HCT116 (cell line): ENCODE data around the gene NOXA1. TPM values are rescaled to one million over a fixed set of nuclear protein-coding genes. Genes with fewer than 3 reads are reported as not detected.

Experiments used
- ATAC-seq: fragments of 200-7000 bp; cut with Tn5 transposase; 2 replicates; pipeline ENCODE4 v1.9.1; 2020; ENCODE audit warnings: mild to moderate bottlenecking, moderate library complexity
- BruUV-seq: library from RNA; stranded (reverse); fragments of 400-500 nt; replicated peaks from 2 replicates; lab custom pipeline; 2021; lab: Mats Ljungman, UMichigan
- CTCF ChIA-PET: fragments of 300-600 bp; sonication (Branson Sonifier 250); formaldehyde crosslinking; loops from one replicate; lab custom pipeline; 2021; ENCODE audit warnings: antibody characterized with exemption; lab: Charles Lee
- POLR2A ChIA-PET: fragments of 300-600, 350-600 bp; sonication (Branson Sonifier 250); formaldehyde crosslinking; loops from one replicate; lab custom pipeline; 2021; ENCODE audit warnings: antibody characterized with exemption; lab: Charles Lee
- RAD21 ChIA-PET, 2 experiments: fragments of 300-600 bp; sonication (Branson Sonifier 250); formaldehyde crosslinking; loops; one replicate each; lab custom pipeline; 2023; ENCODE audit warnings: low total read pairs in 2 of 2; ENCODE audit not compliant: uncharacterized antibody in 2 of 2, unreplicated experiment in 2 of 2, low non-redundant PET in 1 of 2; lab: Charles Lee
- DNase-seq: peaks from one replicate; pipeline ENCODE4 v3.0.0-alpha.2; 2010; ENCODE audit warnings: low read depth, low spot score
- H2AFZ ChIP-seq: fragments of 200-600 bp; shearing (Covaris generic), sonication (generic); 2 replicates; pipeline ENCODE4 v1.6.1; 2017; ENCODE audit warnings: low read depth, mixed run types, mixed read lengths, antibody characterized with exemption, low read length; ENCODE audit not compliant: poor library complexity, severe bottlenecking
- H3K27ac ChIP-seq: 2 replicates; pipeline ENCODE4 v1.5.1; 2012; ENCODE audit warnings: low read depth, low read length
- H3K27me3 ChIP-seq: fragments of 200-600 bp; sonication (generic); 2 replicates; pipeline ENCODE4 v1.6.1; 2016; ENCODE audit warnings: mixed run types, low read length, mixed read lengths; ENCODE audit not compliant: insufficient read depth
- H3K36me3 ChIP-seq, 2 experiments: fragments of 200-500 bp in 1 of 2; fragments of 200-600 bp in 1 of 2; sonication (Bioruptor generic) in 1 of 2; sonication (generic) in 1 of 2; 2 replicates each; pipeline versions ENCODE4 v1.5.1 to v1.6.1; 2014 to 2016; ENCODE audit warnings: low read length in 2 of 2, inconsistent platforms in 1 of 2, mixed read lengths in 1 of 2, mixed run types in 1 of 2; ENCODE audit not compliant: insufficient read depth in 2 of 2, control insufficient read depth in 1 of 2
- H3K4me1 ChIP-seq, 2 experiments: fragments of 200-600 bp in 1 of 2; sonication (generic) in 1 of 2; 2 replicates each; pipeline versions ENCODE4 v1.5.1 to v1.6.1; 2012 to 2017; ENCODE audit warnings: low read length in 2 of 2, inconsistent platforms in 1 of 2, mild to moderate bottlenecking in 1 of 2, mixed read lengths in 1 of 2, mixed run types in 1 of 2, moderate library complexity in 1 of 2; ENCODE audit not compliant: insufficient read depth in 2 of 2, control insufficient read depth in 1 of 2
- H3K4me2 ChIP-seq: fragments of 200-600 bp; sonication (generic); 2 replicates; pipeline ENCODE4 v1.6.1; 2017; ENCODE audit warnings: mixed run types, low read length, mixed read lengths
- H3K4me3 ChIP-seq, 2 experiments: fragments of 200-600 bp in 1 of 2; sonication (generic) in 1 of 2; replicated peaks in 1 of 2; 2 replicates each; pipeline ENCODE4 v1.5.1; 2011 to 2016; ENCODE audit warnings: low read length in 2 of 2, control low read depth in 1 of 2, low read depth in 1 of 2, mild to moderate bottlenecking in 1 of 2, mixed read lengths in 1 of 2, mixed run types in 1 of 2
- H3K79me2 ChIP-seq: fragments of 200-600 bp; sonication (generic); 2 replicates; pipeline ENCODE4 v1.6.1; 2017; ENCODE audit warnings: mild to moderate bottlenecking, mixed run types, low read length, moderate library complexity, mixed read lengths; ENCODE audit not compliant: insufficient read depth
- H3K9ac ChIP-seq: fragments of 200-600 bp; sonication (generic); 2 replicates; pipeline ENCODE4 v1.6.1; 2016; ENCODE audit warnings: low read length, mixed read lengths
- H3K9me2 ChIP-seq: fragments of 200-600 bp; sonication (generic), shearing (Covaris generic); 2 replicates; pipeline ENCODE4 v1.6.1; 2017; ENCODE audit warnings: mixed run types, mild to moderate bottlenecking, moderate library complexity; ENCODE audit not compliant: insufficient read depth
- H3K9me3 ChIP-seq, 2 experiments: fragments of 200-500 bp in 1 of 2; fragments of 200-600 bp in 1 of 2; sonication (Bioruptor generic) in 1 of 2; sonication (generic) in 1 of 2; 2 replicates each; pipeline ENCODE4 v1.6.1; 2014 to 2017; ENCODE audit warnings: low read length in 2 of 2, mixed read lengths in 2 of 2, inconsistent platforms in 1 of 2, low read depth in 1 of 2, mild to moderate bottlenecking in 1 of 2, mixed run types in 1 of 2, moderate library complexity in 1 of 2; ENCODE audit not compliant: control insufficient read depth in 1 of 2, insufficient read depth in 1 of 2
- H4K20me1 ChIP-seq: fragments of 200-600 bp; sonication (generic), shearing (Covaris generic); 2 replicates; pipeline ENCODE4 v1.6.1; 2017; ENCODE audit warnings: mixed run types, mild to moderate bottlenecking, moderate library complexity; ENCODE audit not compliant: insufficient read depth
- CBX3 ChIP-seq: IDR thresholded peaks from 2 replicates; pipeline ENCODE4 v1.6.1; 2012; ENCODE audit warnings: low read depth
- EZH2 ChIP-seq: fragments of 200-600 bp; sonication (generic); IDR thresholded peaks from 2 replicates; pipeline ENCODE4 v1.6.1; 2017; ENCODE audit warnings: antibody characterized with exemption, mixed run types
- FOSL1 ChIP-seq: IDR thresholded peaks from 2 replicates; pipeline ENCODE4 v1.6.1; 2012; ENCODE audit warnings: low read depth
- RAD21 ChIP-seq: IDR thresholded peaks from 2 replicates; pipeline ENCODE4 v1.6.1; 2012; ENCODE audit warnings: low read depth, mild to moderate bottlenecking
- YY1 ChIP-seq: IDR thresholded peaks from 2 replicates; pipeline ENCODE4 v1.6.1; 2011; ENCODE audit warnings: low read length, low read depth, moderate library complexity, mild to moderate bottlenecking; ENCODE audit not compliant: insufficient replicate concordance; ENCODE audit errors: extremely low read depth
- ZNF274 ChIP-seq: fragments of 200-500 bp; sonication (Bioruptor generic); IDR thresholded peaks from 2 replicates; pipeline ENCODE4 v1.6.1; 2014; ENCODE audit warnings: mild to moderate bottlenecking, low read depth, low read length, inconsistent platforms
- intact Hi-C: fragments of 100-400 bp; cut with micrococcal nuclease; formaldehyde crosslinking; loops from 2 replicates; pipeline ENCODE4 v1.10.0; 2022
- total RNA-seq: library from RNA; stranded (reverse); gene quantifications from one replicate; pipeline ENCODE4 v1.2.1, GENCODE V29; 2021; ENCODE audit not compliant: unreplicated experiment
- TF ChIP-seq, protein P1 (sequence below), 3 experiments: fragments of 200-600 bp in 1 of 3; sonication (generic) in 1 of 3; IDR thresholded peaks in 2 of 3; conservative IDR thresholded peaks in 1 of 3; 2 replicates each; pipeline ENCODE4 v1.5.1; 2012 to 2017; ENCODE audit warnings: low read depth in 2 of 3, low read length in 2 of 3, antibody characterized with exemption in 1 of 3, borderline replicate concordance in 1 of 3, control low read depth in 1 of 3, mild to moderate bottlenecking in 1 of 3, mixed read lengths in 1 of 3, mixed run types in 1 of 3, moderate library complexity in 1 of 3; ENCODE audit not compliant: insufficient read depth in 1 of 3

Gene NOXA1
- total RNA-seq, 1 experiment from 2014 or later: 13.2 TPM

DNA sequence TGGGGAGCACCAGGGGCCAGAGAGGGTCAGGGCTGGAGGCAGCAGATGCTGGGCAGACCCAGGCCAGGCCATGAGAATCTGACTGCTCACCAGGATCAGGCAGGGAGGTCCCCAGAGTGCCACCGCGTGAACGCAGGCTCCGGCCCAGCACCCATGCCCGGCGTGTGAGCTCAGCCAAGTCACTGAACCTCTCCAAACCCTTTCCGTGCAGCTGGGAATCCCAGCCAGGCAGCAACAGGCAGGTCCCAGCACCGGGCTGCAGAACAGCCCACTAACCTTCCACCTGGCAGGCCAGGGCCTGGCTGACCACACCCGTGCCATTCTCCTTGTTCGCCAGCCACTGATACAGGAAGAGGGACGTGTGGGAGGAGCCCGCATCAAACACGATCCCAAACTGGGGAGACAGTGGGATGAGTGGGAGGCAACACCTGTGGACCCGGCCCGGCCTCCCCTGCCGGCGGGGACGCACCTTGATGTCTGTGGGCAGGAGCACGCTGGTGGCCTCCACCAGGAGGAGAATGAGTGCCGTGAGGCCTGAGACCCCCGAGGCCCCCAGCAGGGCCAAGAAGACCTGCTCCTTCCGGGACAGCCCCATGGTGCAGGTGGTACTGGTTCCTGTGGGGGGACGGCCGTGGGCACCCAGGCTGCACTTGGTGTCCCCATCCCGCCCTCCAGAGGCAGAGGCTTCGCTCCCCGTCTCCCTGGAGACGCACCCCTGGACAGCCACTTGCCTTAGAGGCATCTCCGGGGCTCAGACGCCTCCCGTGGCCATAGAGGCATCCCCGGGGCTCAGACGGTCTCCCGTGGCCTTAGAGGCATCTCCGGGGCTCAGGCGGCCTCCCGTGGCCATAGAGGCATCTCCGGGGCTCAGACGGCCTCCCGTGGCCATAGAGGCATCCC is 14.7 kb downstream of the NOXA1 start:
- H3K27me3 ChIP-seq: no peaks in the 10 kb centered on the region
- H3K79me2 ChIP-seq: no peaks in the 10 kb centered on the region
- intact Hi-C loops: no loop called here
- no TSS peak for BruUV-seq
- no peak overlapping the region for H2AFZ ChIP-seq
- no peak overlapping the region for H3K4me2 ChIP-seq
- DNase-seq (no peak), ATAC-seq (no peak)
- ChIA-PET POLR2A (no interaction called here), CTCF (no interaction called here), RAD21 (no interaction called here)
- no peaks in the 10 kb centered on the region for H3K36me3 ChIP-seq
- no peaks in the 10 kb centered on the region for H3K9me2 ChIP-seq
- no peaks in the 10 kb centered on the region for H3K9me3 ChIP-seq
- H3K9ac ChIP-seq: no peak overlapping the region
- H4K20me1 ChIP-seq: no peaks in the 10 kb centered on the region
- no peak overlapping the region for H3K4me3 ChIP-seq
- TF ChIP-seq RAD21: no peak
- no peak for TF ChIP-seq EZH2
- TF ChIP-seq YY1: no peak
- TF ChIP-seq ZNF274: no peak
- TF ChIP-seq, protein P1, sequence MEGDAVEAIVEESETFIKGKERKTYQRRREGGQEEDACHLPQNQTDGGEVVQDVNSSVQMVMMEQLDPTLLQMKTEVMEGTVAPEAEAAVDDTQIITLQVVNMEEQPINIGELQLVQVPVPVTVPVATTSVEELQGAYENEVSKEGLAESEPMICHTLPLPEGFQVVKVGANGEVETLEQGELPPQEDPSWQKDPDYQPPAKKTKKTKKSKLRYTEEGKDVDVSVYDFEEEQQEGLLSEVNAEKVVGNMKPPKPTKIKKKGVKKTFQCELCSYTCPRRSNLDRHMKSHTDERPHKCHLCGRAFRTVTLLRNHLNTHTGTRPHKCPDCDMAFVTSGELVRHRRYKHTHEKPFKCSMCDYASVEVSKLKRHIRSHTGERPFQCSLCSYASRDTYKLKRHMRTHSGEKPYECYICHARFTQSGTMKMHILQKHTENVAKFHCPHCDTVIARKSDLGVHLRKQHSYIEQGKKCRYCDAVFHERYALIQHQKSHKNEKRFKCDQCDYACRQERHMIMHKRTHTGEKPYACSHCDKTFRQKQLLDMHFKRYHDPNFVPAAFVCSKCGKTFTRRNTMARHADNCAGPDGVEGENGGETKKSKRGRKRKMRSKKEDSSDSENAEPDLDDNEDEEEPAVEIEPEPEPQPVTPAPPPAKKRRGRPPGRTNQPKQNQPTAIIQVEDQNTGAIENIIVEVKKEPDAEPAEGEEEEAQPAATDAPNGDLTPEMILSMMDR (IDR thresholded peaks at IDR 0.05 in 2 of 3, conservative IDR thresholded peaks at IDR 0.05 in 1 of 3; ENCODE audit: borderline replicate concordance in 1 of 3, insufficient read depth in 1 of 3, low read depth in 2 of 3, low read length in 2 of 3): no peak
- TF ChIP-seq CBX3: no peak
- no peak for TF ChIP-seq FOSL1
- peaks cover 28 to 40% of the 10 kb centered on the region in 2 experiments for H3K4me1 ChIP-seq
- no peak overlapping the region for H3K27ac ChIP-seq
